ENCODE results near the gene BUD31. TPM values are rescaled to one million over a fixed set of nuclear protein-coding genes. Genes with fewer than 3 reads are reported as not detected.
"Not testable (repeated sequence)": the region's sequence is repeated elsewhere in the genome, so short reads cannot be mapped to it uniquely, and the experiment has no call there.

Gene BUD31
- total RNA-seq, 1 donor from 2014 or later = 121 TPM

DNA sequence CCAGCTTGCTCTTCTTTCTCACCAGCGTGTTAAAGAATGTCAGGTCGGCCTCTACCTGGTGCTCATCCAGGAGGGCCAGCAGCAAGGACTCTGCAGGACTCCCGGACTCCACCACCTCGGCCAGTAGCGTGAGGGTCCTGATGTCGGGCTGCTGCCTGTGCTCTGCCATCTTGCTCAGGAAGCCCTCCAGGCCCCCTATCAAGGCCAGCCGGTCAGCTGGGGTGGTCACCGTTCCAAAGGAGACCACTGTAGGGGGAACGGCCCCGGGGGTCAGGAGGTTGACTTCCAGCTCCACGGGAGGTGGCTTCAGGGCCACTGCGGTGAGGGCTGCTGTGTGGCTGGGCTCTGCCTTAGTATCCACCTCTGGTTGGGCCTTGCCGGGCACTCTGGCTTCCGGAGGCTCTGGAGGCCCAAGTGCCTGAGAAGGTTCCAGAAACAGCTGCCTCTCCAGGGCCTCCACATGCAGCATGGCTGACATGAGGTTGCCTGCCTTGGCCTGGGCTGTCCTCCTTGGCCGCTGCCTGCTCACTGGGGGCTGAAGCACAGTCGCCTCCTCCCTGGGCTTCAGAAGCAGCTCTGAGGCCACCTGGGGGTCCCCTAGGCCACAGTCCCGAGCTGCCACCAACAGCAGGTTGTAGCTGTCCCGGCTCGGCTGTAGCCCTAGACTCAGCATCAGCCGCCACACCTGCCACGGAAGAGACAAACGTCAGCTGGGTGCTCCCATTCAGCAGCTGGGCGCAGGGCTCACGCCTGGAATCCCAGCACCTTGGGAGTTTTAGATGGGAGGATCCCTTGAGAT lies 16.4 kb downstream of the BUD31 start:
- no peak for DNase-seq (ENCODE audit: low read depth)
- Histone ChIP-seq H3K36me3 (ENCODE audit: control insufficient read depth, insufficient read depth, low read length) (peaks cover 24% of the 10 kb centered on the region), H3K4me3 (ENCODE audit: low read depth, low read length) (no peak overlapping the region), H3K27me3 (ENCODE audit: control insufficient read depth, insufficient read depth, low read length) (no peaks in the 10 kb centered on the region)
- no peak for FAIRE-seq
- TF ChIP-seq, protein P1, sequence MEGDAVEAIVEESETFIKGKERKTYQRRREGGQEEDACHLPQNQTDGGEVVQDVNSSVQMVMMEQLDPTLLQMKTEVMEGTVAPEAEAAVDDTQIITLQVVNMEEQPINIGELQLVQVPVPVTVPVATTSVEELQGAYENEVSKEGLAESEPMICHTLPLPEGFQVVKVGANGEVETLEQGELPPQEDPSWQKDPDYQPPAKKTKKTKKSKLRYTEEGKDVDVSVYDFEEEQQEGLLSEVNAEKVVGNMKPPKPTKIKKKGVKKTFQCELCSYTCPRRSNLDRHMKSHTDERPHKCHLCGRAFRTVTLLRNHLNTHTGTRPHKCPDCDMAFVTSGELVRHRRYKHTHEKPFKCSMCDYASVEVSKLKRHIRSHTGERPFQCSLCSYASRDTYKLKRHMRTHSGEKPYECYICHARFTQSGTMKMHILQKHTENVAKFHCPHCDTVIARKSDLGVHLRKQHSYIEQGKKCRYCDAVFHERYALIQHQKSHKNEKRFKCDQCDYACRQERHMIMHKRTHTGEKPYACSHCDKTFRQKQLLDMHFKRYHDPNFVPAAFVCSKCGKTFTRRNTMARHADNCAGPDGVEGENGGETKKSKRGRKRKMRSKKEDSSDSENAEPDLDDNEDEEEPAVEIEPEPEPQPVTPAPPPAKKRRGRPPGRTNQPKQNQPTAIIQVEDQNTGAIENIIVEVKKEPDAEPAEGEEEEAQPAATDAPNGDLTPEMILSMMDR (IDR thresholded peaks at IDR 0.05; ENCODE audit: insufficient read depth, low read length, severe bottlenecking) = no peak

DNA sequence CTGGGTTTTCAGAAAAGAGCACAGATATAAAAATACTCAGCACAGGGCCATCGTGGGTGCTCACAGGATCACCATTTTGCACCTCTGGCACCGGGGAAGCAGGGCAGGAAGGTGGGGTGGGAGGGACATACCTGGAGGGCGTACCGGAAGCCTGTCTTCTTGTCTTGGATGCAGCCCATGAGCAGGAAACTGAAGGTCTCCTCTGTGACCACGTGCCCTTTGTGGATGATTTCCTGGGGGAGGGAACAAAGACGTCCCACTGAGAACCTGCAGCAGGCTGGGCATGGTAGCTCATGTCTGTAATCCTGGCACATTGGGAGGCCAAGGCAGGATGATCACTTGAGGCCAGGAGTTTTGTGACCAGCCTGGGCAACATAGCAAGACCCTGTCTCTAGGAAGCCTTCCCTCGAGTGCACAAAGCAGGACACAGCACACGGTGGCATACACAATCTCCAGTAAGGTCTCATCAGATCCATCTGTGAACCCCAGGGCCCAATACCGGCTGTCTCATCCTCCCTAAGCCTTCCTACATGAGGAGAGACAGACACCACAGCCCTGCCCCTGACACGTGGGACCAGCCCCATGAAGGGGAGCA lies 20.3 kb downstream of the BUD31 start:
- DNase-seq (ENCODE audit: low read depth) (no peak), FAIRE-seq (peak; percentile 75)
- Histone ChIP-seq H3K36me3 (ENCODE audit: control insufficient read depth, insufficient read depth, low read length) (peaks cover 31% of the 10 kb centered on the region), H3K4me3 (ENCODE audit: low read depth, low read length) (no peak overlapping the region), H3K27me3 (ENCODE audit: control insufficient read depth, insufficient read depth, low read length) (no peaks in the 10 kb centered on the region)
- TF ChIP-seq, protein P1 (IDR thresholded peaks at IDR 0.05; ENCODE audit: insufficient read depth, low read length, severe bottlenecking) = no peak

DNA sequence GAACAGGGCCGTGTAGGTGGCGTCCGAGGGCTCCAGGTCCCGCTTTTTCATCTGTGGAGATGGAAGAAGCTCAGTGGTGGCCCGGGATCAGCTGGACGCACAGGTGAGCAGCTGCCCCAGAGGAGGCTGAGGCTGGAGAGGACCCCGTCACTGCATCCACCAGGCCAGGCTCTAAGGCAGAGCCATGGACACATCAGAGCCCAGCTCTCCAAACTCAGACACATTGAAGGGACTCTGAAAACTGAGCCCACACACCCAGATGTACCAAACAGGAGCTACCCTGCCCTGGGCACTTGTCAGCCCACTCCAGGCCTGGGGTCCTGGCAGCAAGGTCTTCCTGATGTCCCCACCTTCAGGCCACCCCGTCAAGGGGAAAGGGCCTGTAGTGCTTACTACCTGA lies 21.0 kb downstream of the BUD31 start:
- peak; percentile 50 for FAIRE-seq

DNA sequence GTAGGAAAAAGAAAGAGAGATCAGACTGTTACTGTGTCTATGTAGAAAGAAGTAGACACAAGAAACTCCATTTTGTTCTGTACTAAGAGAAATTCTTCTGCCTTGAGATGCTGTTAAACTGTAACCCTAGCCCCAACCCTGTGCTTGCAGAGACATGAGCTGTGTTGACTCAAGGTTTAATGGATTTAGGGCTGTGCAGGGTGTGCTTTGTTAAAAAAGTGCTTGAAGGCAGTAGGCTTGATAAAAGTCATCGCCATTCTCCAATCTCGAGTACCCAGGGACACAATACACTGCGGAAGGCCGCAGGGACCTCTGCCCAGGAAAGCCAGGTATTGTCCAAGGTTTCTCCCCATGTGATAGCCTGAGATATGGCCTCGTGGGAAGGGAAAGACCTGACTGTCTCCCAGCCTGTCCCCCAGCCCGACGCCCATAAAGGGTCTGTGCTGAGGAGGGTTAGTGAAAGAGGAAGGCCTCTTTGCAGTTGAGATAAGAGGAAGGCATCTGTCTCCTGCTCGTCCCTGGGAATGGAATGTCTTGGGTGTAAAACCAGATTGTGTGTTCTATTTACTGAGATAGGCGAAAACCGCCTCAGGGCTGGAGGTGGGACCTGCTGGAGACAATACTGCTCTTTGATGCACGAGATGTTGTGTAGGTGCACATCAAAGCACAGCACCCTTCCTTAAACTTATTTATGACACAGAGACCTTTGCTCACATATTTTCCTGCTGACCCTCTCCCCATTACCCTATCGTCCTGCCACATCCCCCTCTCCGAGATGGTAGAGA lies 23.2 kb downstream of the BUD31 start:
- H3K36me3 ChIP-seq (ENCODE audit: control insufficient read depth, insufficient read depth, low read length) = peaks cover 27% of the 10 kb centered on the region
- DNase-seq (ENCODE audit: low read depth) = peak; percentile 78
- not testable (repeated sequence) for H3K27me3 ChIP-seq (ENCODE audit: control insufficient read depth, insufficient read depth, low read length); H3K4me3 ChIP-seq (ENCODE audit: low read depth, low read length)
- FAIRE-seq = peak; percentile 52

More for the DNA sequence above, 21.0 kb downstream of the BUD31 start:
- Histone ChIP-seq H3K27me3 (ENCODE audit: control insufficient read depth, insufficient read depth, low read length) (no peaks in the 10 kb centered on the region), H3K36me3 (ENCODE audit: control insufficient read depth, insufficient read depth, low read length) (peaks cover 29% of the 10 kb centered on the region), H3K4me3 (ENCODE audit: low read depth, low read length) (no peak overlapping the region)
- no peak for DNase-seq (ENCODE audit: low read depth)
- TF ChIP-seq, protein P1 (IDR thresholded peaks at IDR 0.05; ENCODE audit: insufficient read depth, low read length, severe bottlenecking) = no peak

DNA sequence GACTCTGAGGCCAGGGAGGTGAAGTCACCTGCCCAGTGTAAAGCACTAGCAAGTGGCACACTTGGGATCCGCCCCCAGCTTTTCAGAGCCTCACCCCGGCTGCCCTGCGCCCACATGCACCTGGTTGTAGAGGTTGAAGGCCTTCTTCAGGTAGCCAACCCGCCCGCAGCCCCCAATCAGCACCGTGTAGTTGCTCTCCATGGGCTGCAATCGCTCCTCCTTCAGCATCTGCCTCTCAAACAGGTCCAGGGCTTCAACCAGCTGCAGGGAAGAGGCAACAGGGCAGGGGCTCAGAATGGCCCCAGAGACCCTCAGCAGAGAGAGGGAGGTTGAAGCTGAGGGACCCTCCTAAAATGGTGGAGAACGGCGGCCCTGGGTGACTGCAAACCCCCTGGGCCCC lies 24.4 kb downstream of the BUD31 start:
- FAIRE-seq = no peak
- peaks cover 27% of the 10 kb centered on the region for H3K36me3 ChIP-seq (ENCODE audit: control insufficient read depth, insufficient read depth, low read length)

More for the DNA sequence above, 24.4 kb downstream of the BUD31 start:
- no peak overlapping the region for H3K4me3 ChIP-seq (ENCODE audit: low read depth, low read length)
- no peak for DNase-seq (ENCODE audit: low read depth)
- TF ChIP-seq, protein P1 (IDR thresholded peaks at IDR 0.05; ENCODE audit: insufficient read depth, low read length, severe bottlenecking) = no peak
- H3K27me3 ChIP-seq (ENCODE audit: control insufficient read depth, insufficient read depth, low read length) = no peaks in the 10 kb centered on the region
